Measurements from ENCODE around the gene RHOT2. TPM values are rescaled to one million over a fixed set of nuclear protein-coding genes. Genes with fewer than 3 reads are reported as not detected.

Gene RHOT2
- total and polyA plus RNA-seq, 3 donors from 2014 or later = 77.7 to 176 (median 157) TPM

DNA sequence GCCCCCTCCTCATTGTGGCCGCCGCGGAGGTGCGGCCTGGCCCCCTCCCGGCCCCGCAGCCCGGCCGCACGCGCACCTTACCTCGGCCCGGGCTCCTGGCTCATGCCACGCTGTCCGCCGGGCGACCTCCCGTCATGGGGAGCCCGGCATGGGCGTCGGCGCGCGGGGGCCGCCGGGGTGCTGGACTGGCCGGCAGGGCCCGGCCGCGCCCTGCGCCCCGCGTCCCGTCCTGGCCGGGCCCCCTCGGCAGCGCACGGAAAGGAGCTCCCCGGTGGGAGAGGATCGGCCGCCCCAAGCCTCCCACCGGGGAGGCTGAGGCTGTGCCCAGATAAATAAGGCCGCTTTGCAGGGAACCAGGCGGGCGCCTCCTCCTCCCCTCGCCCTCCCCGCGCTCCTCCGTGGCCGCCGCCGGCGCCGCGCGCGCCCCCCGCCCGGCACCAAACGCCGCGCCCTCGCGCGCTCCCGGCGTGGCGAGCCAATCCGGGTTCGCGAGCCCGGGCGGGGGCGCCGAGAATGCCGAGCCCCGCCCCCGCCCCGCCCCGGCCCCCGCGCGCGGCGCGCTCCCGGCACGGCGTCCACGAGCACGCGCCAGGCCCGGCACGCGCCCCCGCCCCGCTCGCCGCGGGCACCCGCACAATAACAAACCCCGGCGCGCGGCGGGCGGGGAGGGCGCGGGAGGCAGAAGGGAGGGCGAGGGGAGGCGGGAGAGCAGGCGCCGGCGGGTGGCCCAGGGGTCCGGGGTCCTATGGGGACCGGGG, 37.7 kb downstream of the RHOT2 start, which contains the start of gene FBXL16:
FBXL16 (minus strand) TSS at position 371 of the 758 bp plus-strand sequence. CDS start 8,396 bp downstream, outside the sequence.
- WGBS, 2 donors = 0 to 1% methylated on average over 4 to 44 of the region's 115 CpGs

DNA sequence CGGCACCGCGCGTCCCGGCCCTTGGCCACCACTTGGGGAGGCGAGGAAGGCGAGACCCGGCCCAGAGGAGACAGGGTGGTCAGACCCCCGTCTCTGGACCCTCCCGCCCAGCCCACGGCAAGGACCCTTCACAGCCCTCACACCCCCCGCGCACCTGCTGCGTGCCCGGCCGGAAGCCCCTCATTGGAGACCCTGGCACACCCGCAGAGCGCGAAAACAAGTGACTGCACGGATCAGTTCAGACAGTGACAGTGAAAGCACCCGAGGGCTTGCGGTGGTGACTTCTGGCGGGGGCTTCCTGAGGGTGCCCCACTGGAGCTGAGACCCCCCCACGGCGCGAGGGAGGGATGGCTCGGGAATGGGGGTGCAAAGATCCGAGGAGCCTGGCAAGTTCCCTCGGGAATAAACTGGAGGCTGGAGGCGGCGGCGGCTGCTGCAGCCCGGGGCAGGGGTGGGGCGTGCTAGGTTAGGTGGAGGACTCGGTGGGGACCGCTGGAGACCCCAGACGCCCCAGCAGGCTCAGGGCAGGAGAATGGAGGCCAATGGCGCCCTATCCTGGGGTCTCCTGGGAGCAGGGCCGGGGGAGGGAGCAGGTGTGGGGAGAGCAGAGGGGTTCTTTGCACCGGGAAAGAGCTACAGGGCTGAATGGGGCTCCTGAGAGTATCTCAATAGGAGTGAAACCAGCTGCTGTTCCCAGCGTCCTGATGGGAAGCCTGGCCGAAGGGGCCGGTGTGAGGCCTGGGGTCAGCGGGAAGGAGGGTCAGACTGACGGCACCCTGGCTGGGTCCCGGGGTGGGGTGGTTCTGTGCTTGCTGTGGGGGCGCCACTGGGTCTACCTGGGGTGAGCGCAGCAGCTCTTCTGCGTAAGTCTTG, 38.5 kb downstream of the RHOT2 start:
- H3K27ac ChIP-seq = no peak overlapping the region
- H3K4me1 ChIP-seq = peaks cover 5% of the 10 kb centered on the region
- peak overlapping the region in 1 of 2 donors; percentile 6 for H3K4me3 ChIP-seq
- no peak for DNase-seq
- TF ChIP-seq, protein P1, sequence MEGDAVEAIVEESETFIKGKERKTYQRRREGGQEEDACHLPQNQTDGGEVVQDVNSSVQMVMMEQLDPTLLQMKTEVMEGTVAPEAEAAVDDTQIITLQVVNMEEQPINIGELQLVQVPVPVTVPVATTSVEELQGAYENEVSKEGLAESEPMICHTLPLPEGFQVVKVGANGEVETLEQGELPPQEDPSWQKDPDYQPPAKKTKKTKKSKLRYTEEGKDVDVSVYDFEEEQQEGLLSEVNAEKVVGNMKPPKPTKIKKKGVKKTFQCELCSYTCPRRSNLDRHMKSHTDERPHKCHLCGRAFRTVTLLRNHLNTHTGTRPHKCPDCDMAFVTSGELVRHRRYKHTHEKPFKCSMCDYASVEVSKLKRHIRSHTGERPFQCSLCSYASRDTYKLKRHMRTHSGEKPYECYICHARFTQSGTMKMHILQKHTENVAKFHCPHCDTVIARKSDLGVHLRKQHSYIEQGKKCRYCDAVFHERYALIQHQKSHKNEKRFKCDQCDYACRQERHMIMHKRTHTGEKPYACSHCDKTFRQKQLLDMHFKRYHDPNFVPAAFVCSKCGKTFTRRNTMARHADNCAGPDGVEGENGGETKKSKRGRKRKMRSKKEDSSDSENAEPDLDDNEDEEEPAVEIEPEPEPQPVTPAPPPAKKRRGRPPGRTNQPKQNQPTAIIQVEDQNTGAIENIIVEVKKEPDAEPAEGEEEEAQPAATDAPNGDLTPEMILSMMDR (IDR thresholded peaks at IDR 0.05) = no peak
- TF ChIP-seq POLR2A (IDR thresholded peaks at IDR 0.05) = no peak
- no peaks in the 10 kb centered on the region for H3K9me3 ChIP-seq
- intact Hi-C loops (cut with DNase I; ENCODE audit: low total_unique reads) = no loop called here
- H3K36me3 ChIP-seq (ENCODE audit: low read depth, missing control alignments) = no peaks in the 10 kb centered on the region
- no peaks in the 10 kb centered on the region for H3K27me3 ChIP-seq
- WGBS, 2 donors = 2 to 4% methylated on average over 15 to 49 of the region's 49 CpGs

More for the DNA sequence above, 37.7 kb downstream of the RHOT2 start, which contains the start of gene FBXL16:
- intact Hi-C loops (cut with DNase I; ENCODE audit: low total_unique reads) = no loop called here
- Histone ChIP-seq H3K27ac (no peak within 1 kb of the TSS), H3K36me3 (ENCODE audit: low read depth, missing control alignments) (no peaks in the 10 kb centered on the region), H3K27me3 (no peaks in the 10 kb centered on the region), H3K4me3 (peak within 1 kb of the TSS; percentile 12 to 34), H3K9me3 (no peaks in the 10 kb centered on the region), H3K4me1 (peaks cover 5% of the 10 kb centered on the region)
- peak; percentile 54 for DNase-seq
- no peak for TF ChIP-seq POLR2A (IDR thresholded peaks at IDR 0.05)
- TF ChIP-seq, protein P1 (IDR thresholded peaks at IDR 0.05) = no peak

DNA sequence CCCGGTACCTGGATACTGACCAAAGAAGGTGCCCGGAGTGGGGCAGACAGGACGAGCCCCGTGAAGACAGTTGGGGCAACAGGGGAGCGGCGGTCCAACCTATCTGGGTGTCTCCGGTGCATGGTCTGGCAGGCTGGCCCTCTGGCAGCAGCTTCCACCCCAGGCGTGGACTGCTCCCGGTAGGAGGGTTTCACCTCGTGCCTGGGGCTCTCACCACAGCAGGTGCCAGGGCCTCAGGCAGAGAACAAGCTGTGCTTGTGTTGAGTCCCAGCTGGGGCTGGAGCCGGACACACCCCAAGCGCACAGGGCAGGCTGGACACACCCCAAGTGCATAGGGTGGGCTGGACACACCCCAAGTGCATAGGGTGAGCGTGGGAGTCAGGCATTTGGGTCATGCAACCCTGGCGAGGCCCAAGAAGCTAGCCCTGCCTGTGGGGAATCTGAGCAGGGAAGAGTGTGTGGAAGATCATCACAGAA, 39.2 kb downstream of the RHOT2 start:
- Histone ChIP-seq H3K36me3 (ENCODE audit: low read depth, missing control alignments) (no peaks in the 10 kb centered on the region), H3K4me3 (no peak overlapping the region), H3K27ac (no peak overlapping the region), H3K9me3 (no peaks in the 10 kb centered on the region), H3K27me3 (no peaks in the 10 kb centered on the region), H3K4me1 (peaks cover 5% of the 10 kb centered on the region)
- no peak for DNase-seq
- TF ChIP-seq, protein P1 (IDR thresholded peaks at IDR 0.05) = no peak
- no peak for TF ChIP-seq POLR2A (IDR thresholded peaks at IDR 0.05)
- 10 to 31% methylated on average over 4 to 14 of the region's 14 CpGs for WGBS, 2 donors
- intact Hi-C loops (cut with DNase I; ENCODE audit: low total_unique reads) = no loop called here

DNA sequence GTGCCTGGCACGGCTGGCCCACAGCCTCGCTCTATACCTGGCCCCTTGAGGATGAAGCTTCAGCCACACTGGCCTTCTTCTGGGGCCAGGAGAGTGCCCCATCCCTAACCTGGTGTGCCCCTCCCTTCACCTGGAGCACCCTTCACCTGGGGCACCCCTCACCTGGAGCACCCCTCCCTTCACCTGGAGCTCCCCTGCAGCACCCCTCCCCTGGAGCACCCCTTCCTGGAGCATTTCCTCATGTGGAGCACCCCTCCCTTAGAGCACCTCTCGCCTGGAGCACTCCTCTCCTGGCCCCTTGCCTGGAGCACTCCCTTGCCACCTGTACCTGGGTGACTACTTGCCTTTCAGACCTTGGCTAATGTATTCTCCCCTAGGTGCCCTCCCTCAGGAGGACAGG, 40.1 kb downstream of the RHOT2 start:
- 67 to 70% methylated on average over 3 of the region's 3 CpGs for WGBS, 2 donors
- no peaks in the 10 kb centered on the region for H3K36me3 ChIP-seq (ENCODE audit: low read depth, missing control alignments)
- no peak overlapping the region for H3K4me3 ChIP-seq
- H3K27ac ChIP-seq = no peak overlapping the region
- intact Hi-C loops (cut with DNase I; ENCODE audit: low total_unique reads) = no loop called here
- H3K27me3 ChIP-seq = no peaks in the 10 kb centered on the region
- no peaks in the 10 kb centered on the region for H3K9me3 ChIP-seq
- no peak for TF ChIP-seq POLR2A (IDR thresholded peaks at IDR 0.05)
- TF ChIP-seq, protein P1 (IDR thresholded peaks at IDR 0.05) = no peak
- peaks cover 5% of the 10 kb centered on the region for H3K4me1 ChIP-seq
- no peak for DNase-seq

All from testis (tissue), 3 donors.